Right kidney (tissue), 1 donor: ENCODE measurements around the gene HIVEP2.

Source experiments
- DNase-seq: peaks from one replicate; pipeline ENCODE4 v3.0.0-alpha.2; 2016

HIVEP2 gene

DNA sequence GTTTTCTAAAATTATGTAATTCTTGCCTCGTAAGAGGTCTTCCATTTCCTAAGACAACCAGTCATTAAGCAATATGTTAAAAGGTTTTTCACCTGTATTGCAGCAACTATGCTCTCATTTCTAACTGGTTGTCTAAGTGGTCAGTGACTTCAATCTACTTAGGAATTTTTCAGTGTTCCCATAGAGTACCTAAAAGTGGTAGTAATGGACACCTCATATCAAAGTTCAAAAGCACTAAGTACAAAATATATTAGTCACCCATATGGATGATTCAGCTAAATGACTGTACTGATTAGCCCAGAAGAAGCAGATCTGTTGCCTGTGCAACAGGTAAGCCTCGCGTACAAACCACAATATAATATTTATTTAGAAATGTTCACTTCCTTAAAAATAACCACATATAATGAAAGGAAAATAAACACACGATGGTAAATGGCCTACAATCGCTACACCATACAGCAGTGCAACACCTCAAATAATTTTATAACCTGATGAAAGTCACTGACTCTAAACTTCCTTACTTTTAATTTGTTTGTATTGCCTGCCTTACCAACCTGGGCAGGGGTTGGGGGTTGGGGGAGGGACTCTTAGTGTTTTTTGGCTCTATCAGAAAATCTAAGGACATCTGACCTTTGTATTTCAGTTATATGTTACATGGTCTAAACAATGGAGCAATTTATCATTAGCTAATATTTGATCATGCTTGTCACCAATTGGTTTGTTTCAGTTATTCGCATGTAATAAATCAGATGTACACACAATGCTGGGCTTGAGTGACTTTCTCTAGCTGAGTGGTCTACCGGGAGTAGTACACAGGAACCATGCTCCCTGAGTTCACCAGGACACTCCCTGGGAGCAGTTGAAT, 105.9 kb downstream of the HIVEP2 start:
- DNase-seq: no peak

DNA sequence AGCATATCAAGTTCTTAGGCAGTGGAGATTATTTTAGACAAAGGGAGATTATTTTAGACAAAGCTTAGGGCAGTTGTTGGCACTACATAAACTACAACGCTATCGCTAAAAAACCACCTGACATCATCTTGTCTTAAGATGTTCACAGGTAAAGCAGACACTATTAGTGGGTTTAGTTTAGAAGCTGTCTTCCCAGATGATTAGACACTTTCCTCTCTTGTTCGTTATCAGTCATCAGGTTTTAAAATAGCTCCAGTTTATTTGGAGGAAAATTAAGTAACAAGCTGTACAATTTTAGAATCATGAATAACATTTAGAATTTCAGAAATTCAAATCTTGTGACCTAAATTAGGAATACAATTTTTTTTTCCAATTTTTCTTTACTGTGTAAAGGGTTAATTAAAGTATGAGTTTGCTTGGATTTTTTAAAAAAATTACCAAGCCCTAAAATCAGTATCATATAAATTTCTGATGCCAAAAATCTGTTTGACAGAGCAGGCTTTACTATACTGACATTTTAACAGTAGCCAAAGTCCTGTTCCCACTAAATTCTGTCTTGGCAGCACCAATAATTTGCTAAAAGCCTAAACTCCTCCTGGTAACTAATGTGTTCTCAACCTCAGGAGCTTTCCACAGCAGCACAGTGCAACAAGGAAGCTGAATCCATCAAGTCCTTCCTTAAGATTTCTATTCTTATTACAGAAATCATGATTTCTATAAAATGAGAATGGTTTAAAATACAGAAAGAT, 109.0 kb downstream of the HIVEP2 start:
- DNase-seq: no peak

DNA sequence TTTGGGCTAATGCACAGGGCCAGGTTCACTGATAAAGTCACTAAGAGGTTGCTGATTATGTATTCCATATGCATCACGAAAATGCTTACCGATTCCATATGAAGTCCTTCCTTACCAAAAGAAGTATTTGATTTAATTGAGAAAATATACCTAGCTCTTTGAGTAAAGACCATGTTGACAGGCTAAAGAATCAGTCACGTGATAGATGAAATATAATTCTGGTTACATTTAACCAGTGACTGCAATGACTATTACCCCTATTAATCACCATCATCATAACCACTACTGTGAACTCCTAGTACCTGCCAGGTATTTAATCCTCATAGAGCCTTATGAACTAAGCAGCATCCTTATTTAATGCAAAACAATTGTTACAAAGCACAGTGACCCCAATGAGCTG, 110.1 kb downstream of the HIVEP2 start:
- DNase-seq: no peak

DNA sequence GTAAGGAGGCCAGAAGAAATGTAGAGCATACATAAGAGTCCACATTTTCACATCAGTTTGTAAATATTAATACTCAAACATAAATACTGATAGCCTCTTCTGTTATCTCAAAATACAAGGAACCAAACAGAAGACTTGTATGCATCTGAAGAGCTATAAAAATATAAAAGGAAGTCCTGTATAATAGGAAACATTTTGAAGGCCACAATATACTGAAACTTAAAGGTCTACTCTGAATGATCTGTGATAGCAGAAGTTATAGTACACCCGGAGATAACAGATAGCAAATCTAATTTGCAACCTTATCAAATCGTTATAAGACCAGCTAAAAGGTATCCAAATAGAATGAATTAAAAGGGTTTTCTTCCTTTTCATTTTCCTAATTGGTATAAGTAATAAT, 111.2 kb downstream of the HIVEP2 start:
- DNase-seq: no peak

DNA sequence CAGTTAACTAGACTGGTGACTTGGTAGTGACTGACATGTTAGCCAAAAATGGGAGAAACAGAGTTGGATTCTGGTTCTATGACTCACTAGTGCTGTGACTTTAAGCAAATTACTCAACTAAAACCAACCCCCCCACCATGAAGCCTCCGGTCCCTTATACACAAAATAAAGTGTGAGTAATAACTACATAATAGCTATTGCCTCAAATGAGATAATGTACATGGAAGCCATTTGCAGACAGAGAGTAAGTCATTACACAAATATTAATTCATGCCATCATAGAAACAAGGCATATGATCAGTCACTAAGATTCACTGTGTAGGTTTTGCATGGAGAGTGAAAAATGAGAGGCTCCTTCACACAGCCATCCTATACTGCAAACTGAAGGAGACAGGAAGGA, 111.9 kb downstream of the HIVEP2 start:
- DNase-seq: no peak

DNA sequence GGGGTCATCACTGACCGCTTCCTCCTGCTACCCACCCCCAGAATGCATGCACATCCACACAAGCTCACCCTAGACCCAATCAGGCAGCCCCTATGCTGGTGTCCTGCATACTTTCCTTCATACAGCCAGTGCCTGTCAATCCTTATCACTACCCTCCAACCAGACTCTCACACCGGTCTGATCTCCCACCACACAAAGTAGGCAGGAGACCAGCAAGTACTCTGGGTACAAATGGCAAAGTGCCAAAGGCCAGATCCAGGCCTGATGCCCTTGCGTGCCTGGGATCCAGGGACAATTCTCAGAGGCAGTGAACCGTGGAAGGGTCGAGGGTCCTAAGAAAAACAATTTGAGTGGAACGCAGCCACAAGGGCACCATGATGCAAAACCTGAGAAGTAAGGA, 114.2 kb downstream of the HIVEP2 start:
- DNase-seq: no peak

DNA sequence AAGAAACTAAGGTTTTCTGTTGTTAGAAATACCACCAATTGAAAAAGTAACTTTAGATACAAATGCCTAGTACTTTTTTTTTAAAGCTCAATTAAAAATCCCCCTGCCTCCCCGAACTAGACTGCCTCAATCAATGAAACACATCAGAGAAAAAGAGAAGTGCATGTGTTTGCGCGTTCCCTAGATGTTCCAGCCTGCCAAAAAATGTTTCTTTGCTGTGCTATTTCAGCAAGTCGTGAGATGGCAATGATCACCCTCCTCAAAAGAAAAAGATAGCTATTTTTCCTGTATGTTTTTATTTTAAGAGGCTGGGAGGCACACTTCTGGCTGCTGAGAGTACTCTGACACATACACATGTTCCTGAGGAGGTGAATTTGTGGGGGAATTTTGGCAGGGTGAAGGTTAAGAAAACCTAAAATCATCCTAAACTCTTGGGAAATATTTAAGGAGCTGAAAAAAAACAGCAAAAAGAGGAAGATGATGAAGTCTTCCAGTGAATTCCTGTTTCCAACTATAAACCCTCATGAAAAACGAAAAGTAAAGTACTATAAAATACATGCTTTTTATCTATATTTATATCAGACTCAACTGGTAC, 114.8 kb downstream of the HIVEP2 start:
- no peak for DNase-seq

DNA sequence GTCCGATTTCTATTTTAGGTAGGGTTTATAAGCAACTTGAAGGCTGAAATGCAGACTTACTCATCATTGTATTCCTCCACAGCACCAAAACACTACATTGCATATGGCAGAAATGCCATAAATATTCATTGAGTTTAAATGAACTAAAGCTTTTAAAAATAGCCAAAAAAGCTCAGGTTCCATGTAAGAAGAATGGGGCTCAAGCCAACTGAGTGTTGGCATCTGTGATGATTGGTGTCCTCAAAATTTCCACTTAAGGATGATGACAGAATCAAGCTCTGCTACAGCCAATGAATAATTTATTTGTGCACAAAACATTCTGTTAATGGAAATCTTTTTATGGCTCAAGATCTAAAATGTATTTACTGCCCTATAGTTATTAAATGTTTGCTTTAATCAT, 115.4 kb downstream of the HIVEP2 start:
- DNase-seq: no peak

DNA sequence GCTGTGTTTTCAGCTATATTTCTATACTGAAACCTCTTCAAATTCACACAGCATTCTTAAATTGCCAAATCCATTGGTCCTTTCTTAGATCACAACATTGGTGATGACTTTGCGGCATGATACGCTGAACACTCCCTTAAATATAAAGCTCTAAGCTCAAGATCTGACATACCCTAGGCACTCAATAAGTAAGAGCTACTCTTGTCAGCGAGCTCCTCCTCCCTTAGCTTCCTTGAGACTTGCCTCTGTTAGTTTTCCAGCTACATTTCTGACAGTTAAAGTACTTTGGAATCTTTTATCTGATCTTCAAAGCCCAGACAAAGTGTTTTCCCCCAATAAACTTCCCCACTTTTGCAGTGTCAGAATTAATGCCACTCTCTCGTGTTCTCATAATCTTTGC, 117.0 kb downstream of the HIVEP2 start:
- no peak for DNase-seq

DNA sequence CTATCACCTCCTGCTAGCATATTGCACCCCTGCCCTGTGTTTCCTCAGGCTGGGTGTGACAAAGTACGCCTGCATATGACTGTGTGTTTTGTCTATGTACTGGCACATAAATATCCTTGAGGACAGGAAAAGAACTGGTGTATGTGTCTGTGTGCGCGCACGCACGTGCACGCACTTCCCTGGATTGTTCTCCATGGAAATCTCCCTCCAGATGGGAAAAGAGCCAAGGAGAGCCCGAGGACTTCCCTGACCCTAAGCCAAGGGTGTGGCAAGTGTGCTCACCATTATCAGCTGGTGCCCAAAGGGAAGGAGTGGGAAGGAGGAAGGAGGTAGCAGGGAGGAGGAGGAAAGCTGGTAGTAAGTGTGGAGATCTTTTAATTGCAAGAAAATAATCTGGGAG, 117.6 kb downstream of the HIVEP2 start:
- no peak for DNase-seq

DNA sequence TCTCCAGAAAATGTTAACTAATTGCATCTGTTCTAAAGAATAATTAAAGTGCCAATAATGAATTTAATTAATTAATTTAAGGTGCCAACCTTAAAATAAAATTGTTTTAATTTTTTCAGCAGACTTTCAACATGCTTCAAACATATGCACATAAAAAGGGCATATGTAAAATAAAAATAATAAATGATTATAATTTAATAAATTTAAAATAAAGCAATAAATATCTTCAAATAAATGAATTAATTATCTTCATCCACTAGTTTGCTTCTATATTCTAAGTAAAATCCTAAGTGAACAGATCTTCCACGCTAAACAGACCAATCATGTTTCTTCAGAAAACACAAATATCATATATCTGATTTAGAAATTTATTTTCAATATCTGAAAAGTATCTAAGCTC, 119.2 kb downstream of the HIVEP2 start:
- no peak for DNase-seq

DNA sequence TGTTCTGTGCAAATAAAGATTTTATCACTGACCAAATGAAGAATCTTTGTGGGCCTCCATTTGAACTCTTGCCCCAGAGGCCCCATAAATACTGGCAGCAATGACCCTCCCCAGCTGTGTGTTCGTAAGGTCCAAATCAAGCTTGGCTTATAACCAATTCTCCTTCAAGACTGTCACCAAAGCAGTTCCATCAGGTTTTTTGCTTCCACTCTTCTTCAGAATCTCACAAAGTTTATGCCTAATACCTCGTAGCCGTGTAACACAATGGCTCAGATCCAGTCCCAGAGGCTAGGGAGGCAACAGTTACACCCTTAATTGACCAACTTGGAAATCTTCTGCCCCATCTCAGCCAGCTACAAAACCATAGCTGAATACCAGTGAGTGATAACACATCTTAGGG, 120.5 kb downstream of the HIVEP2 start:
- DNase-seq: no peak

DNA sequence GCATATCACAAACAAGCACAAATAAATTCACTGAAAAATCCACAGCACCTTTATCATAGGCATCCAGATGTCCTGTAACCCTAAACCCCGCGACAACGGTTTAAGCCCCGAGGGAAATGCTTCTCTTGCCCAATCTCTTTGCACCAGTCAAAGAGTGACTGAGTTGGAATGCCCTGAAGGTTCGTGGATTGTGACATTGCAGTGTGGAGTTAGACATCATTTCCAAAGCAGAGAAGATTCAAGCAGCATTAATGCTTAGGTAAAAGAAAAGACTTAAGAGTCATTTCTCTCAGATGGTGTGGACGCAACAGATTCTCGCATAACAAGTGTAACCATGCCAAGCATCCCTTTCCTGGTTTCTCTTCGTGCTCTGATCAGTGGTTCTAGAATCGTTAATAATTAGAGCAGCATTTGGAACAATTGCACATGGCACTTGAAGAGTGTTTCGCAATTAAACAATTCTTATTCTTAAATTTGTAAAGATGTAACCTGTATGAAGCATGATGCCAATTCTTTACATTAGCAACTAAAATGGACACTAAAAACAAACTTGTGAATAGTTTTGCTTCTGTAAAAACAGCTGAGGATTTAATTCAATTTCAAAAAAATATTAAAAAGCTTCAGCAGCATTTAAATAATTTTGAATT, 121.6 kb downstream of the HIVEP2 start:
- no peak for DNase-seq

DNA sequence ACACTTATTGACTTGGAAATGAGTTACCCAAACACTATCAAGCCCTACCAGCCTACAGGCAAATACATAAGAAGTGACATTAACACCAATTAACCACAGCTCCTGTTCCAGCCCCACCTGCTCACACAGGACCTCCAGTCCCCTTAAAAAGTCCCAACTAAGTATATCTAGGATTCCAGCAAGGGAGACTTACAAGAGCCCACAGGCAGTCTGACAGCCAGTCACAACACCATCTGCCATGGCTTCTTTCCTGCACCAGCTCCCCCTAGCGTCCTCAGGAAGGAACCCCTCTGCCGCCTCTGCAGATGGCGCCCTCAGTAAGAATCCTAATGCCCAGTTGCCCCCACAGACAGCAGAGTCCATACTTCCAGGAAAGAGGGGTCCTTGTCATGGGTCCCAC, 122.1 kb downstream of the HIVEP2 start:
- no peak for DNase-seq

DNA sequence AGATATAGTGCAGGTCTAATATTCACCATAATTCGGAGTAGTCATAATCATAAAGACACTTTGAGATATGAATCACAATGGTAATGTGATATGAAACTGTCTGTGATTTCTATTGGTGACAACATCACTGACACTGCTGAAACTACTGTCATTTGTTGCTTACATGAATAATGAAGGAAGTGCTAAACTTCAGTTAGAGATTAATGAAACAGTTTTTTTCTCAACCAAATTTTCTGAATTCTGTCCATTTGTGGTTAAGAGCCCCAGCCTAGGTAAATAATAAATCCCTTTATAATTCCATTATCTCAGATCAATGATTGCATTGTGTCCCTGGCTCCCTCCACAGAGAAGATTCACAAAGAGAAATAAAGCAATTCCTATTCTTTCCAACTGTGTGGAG, 122.6 kb downstream of the HIVEP2 start:
- no peak for DNase-seq

DNA sequence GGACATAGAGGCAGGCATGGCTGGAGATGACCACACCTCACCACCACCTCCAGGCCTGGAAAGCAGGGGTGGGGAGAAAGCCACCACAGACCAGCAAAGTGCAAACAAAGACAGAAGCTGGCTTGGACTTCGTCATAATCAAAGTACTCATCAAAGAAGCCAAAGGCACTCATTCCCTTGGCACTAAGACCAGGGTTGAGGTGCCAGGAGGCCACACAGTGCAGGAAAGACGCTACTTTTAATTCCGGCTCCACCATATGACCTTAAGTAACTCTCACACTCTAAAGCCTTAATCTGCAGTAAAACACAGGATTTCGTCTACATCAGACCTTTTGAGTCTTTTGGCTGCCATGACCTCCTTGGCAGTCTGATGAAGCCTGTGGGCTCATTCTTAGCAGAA, 123.1 kb downstream of the HIVEP2 start:
- no peak for DNase-seq

DNA sequence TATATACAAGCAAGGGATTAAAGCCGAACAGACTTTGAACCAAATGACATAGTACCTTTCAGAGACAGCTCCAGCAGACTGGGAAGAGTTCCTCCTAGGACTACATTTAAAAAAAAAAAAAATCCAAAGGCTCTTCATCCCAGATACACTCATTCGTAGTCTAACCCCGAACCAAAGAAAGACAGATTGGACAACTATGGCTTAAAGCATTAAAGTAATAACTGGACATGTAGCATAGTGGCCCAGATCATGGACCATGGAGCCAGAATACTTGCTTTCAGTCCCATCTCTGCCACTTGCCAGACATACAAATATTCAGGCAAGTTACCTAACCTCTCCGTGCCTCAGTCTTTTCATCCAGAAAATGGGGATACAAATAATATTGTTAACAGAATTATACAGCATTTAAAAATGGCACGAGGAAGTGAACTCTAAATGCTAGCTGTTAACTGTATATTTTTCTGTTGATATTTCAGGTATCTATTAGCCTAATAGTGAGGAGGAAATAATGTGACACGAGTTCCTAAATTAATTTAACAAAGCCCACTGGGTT, 123.7 kb downstream of the HIVEP2 start:
- no peak for DNase-seq

DNA sequence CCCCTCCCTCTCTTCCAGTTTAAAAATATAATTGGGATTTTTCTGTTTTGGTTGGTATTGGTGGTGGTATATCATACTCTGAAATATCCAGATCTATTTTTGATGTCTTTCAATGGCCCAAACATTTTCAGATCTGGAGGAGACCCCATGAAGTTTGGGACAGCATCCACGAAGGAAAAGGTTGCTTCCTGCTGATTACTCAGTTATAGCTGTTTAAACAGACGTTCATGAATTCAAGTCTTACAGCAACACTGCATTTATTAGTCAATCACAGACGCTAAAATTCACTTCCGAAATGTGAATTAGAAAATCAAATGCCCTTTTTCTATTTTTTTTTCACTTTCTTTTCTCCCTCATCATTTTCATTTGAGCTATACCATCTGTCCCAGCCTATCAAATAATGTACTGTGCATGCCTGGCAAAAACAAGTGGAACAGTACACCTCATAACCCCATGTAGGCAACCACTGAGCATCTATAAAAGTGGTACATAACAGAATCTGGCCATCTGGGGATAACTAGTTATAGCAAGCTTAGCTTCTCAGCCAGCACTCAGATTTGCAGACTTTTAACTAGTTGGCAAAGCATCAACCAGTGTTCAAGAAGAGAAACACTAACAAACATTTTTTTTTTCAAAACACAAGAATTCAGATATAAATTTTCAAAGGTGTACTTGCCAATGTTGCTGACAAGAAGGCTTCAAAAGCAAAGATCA, 124.5 kb downstream of the HIVEP2 start:
- no peak for DNase-seq

DNA sequence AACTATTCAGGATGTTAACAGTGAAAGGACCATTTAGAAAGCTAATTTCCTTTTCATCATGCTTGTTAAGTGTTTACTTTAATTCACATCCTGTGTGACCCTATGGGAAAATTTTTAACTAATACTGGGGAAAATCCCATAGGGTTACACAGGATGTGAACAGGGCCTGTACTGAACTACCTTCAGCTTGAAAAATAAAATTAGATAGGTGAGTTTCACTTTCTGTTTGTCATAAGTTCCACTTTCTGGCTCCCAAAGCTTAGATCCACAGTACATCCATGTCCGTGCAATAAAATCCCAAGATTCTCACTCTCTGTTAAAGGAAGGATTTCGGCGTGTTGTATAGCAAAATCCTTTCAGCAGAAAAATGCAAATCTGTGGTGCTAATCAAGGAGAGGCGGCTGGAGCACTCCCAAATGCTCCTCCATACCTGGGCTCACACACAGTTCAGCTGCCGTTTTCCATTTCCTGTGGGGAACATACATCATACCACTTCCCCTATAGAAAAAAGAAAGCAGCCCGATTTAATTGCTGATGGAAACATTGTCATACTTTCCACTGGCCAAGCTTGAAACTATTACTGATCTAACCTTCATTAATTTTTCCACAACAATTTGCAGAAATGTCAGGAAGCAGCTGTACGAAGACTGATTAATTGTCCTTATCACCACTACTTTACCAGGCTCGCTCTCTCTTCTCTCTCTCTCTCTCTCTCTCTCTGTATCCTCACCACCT, 125.2 kb downstream of the HIVEP2 start:
- DNase-seq: peak; percentile 52

DNA sequence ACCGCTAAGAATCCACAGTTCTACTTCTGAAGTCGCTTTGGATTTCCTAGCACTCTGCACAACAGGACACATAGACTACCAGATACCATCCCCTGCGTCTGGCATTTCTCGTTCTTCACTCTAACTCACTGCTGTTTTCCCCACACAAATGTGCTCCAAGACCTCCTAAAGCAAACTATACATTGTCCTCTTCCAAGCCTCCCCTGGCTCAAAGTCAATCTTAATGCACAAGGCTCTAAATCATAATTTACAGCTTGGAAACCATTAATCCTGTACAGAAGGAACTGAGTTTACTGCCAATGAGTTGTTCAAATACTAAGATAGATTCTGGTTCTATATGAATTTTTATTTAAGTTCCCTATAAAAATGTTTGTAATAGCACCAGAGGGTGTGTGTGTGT, 128.5 kb downstream of the HIVEP2 start:
- no peak for DNase-seq

DNA sequence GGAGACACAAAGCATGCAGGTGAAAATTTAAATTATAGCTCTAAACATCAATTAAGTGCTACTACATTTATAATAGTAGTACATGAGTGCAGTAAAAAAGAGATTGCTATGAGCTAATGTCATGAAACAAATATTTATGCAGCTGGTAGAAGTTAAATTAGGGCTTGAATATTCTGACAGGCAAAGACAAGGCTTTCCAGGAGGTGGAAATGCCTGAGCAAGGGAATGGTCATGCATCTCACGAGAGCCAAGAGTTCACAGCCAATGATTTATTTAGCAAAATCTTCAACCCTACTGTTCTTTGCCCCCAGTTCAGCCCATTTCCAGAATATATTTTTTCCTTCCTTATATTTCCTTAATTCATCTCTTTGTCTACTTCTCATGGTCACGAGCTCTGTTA, 128.9 kb downstream of the HIVEP2 start:
- DNase-seq: no peak
